CD4-positive, alpha-beta T cell (primary cell): ENCODE results near the gene TOM1L2. TPM values are rescaled to one million over a fixed set of nuclear protein-coding genes. Genes with fewer than 3 reads are reported as not detected.
"Not testable (repeated sequence)": the region's sequence is repeated elsewhere in the genome, so short reads cannot be mapped to it uniquely, and the experiment has no call there.

ENCODE experiments used
- ATAC-seq: fragments of 200-7000 bp; cut with Tn5 transposase; one replicate; pipeline ENCODE4 v1.10.0; 2022; ENCODE audit warnings: mild to moderate bottlenecking; ENCODE audit not compliant: poor library complexity
- CTCF ChIA-PET: fragments of 350-600 bp; sonication (Branson Sonifier 250); formaldehyde crosslinking; loops from one replicate; lab custom pipeline; 2021; ENCODE audit warnings: antibody characterized with exemption, inconsistent platforms; lab: Charles Lee
- POLR2A ChIA-PET: fragments of 350-600 bp; sonication (Branson Sonifier 250); formaldehyde crosslinking; loops from one replicate; lab custom pipeline; 2021; ENCODE audit warnings: antibody characterized with exemption, inconsistent platforms; lab: Charles Lee
- DNase-seq, 14 experiments: peaks; one replicate each; pipeline ENCODE4 v3.0.0-alpha.2; 2013 to 2020; ENCODE audit warnings: mixed read lengths in 2 of 14
- H3K27ac ChIP-seq, 2 donors: one replicate each; pipeline versions ENCODE4 v1.5.1 to v1.7.0; 2013; ENCODE audit warnings: low read length in 2 of 2, low read depth in 1 of 2, mild to moderate bottlenecking in 1 of 2
- H3K27me3 ChIP-seq, 2 experiments: 1 replicate in 1 of 2; 2 replicates in 1 of 2; pipeline versions ENCODE4 v1.6.1 to v1.7.0; 2013; ENCODE audit warnings: low read length in 2 of 2, control low read depth in 1 of 2, mild to moderate bottlenecking in 1 of 2, moderate library complexity in 1 of 2; ENCODE audit not compliant: insufficient read depth in 2 of 2, control insufficient read depth in 1 of 2
- H3K36me3 ChIP-seq: one replicate; pipeline ENCODE4 v1.6.1; 2013; ENCODE audit warnings: low read length, control low read depth; ENCODE audit not compliant: insufficient read depth
- H3K4me1 ChIP-seq: one replicate; pipeline ENCODE4 v1.6.1; 2013; ENCODE audit warnings: low read length, control low read depth; ENCODE audit not compliant: insufficient read depth
- H3K4me3 ChIP-seq: one replicate; pipeline ENCODE4 v1.5.1; 2013; ENCODE audit warnings: mild to moderate bottlenecking, low read length, moderate library complexity
- H3K9me3 ChIP-seq, 2 experiments: 1 replicate in 1 of 2; 2 replicates in 1 of 2; pipeline versions ENCODE4 v1.6.1 to v1.7.0; 2013; ENCODE audit warnings: low read length in 2 of 2, mild to moderate bottlenecking in 2 of 2, control low read depth in 1 of 2, moderate library complexity in 1 of 2; ENCODE audit not compliant: control insufficient read depth in 1 of 2, insufficient read depth in 1 of 2
- H3K27ac Mint-ChIP-seq: one replicate; pipeline ENCODE4 v1.8.0; 2020; ENCODE audit warnings: mixed read lengths
- H3K27me3 Mint-ChIP-seq: one replicate; pipeline ENCODE4 v1.8.0; 2021; ENCODE audit warnings: mixed read lengths
- H3K36me3 Mint-ChIP-seq: one replicate; pipeline ENCODE4 v1.8.0; 2021; ENCODE audit warnings: low read depth, mixed read lengths
- H3K4me1 Mint-ChIP-seq: one replicate; pipeline ENCODE4 v1.8.0; 2021; ENCODE audit warnings: low read depth, mixed read lengths
- H3K4me3 Mint-ChIP-seq: one replicate; pipeline ENCODE4 v1.8.0; 2020; ENCODE audit warnings: mild to moderate bottlenecking, mixed read lengths
- H3K9me3 Mint-ChIP-seq: one replicate; pipeline ENCODE4 v1.8.0; 2020; ENCODE audit warnings: mixed read lengths
- CTCF ChIP-seq: fragments of 200-600 bp; IDR thresholded peaks from one replicate; pipeline ENCODE4 v1.8.0; 2022; ENCODE audit warnings: antibody characterized with exemption, mild to moderate bottlenecking
- intact Hi-C, 2 experiments: fragments of 100-400 bp; cut with DNase I in 1 of 2; cut with micrococcal nuclease in 1 of 2; formaldehyde crosslinking; loops; one replicate each; pipeline versions ENCODE4 v1.15.1 to v1.9.0; 2023 to 2025; cut with DNase I, micrococcal nuclease
- total RNA-seq, 174 experiments: library from RNA in 2 of 174; stranded (reverse) in 2 of 174; gene quantifications; one replicate each; pipeline ENCODE4 v1.2.3 and lab custom pipeline; 2021 to 2026

The TOM1L2 gene
- total RNA-seq, 2 experiments from 2014 or later, result 28.5 to 30.5 TPM

GRCh38 chr17:17809531-17810083 lies 162.6 kb downstream of the TOM1L2 start:
- Mint-ChIP-seq H3K27me3 (no peaks in the 10 kb centered on the region), H3K4me3 (no peak overlapping the region), H3K27ac (no peak overlapping the region), H3K9me3 (no peaks in the 10 kb centered on the region), H3K4me1 (peaks cover 8% of the 10 kb centered on the region), H3K36me3 (peaks cover 38% of the 10 kb centered on the region)
- Histone ChIP-seq H3K27ac (no peak overlapping the region), H3K4me1 (peaks cover 9% of the 10 kb centered on the region), H3K36me3 (peaks cover 25% of the 10 kb centered on the region), H3K4me3 (no peak overlapping the region), H3K27me3 (no peaks in the 10 kb centered on the region), H3K9me3 (no peaks in the 10 kb centered on the region)
- intact Hi-C loops, result loop anchor here in 1 of 2 experiments (5.0 kb wide), 1 partner anchor 108 kb away; no protein-coding TSS in a partner anchor
- DNase-seq (peak in 1 of 14 experiments; percentile 41), ATAC-seq (no peak)
- ChIA-PET CTCF (no interaction called here), POLR2A (no interaction called here)
- TF ChIP-seq CTCF, result no peak

GRCh38 chr17:17808706-17809432 lies 163.3 kb downstream of the TOM1L2 start:
- H3K4me3 Mint-ChIP-seq, result no peak overlapping the region
- H3K4me1 Mint-ChIP-seq, result peaks cover 8% of the 10 kb centered on the region
- no peak overlapping the region for H3K4me3 ChIP-seq
- ChIA-PET POLR2A (no interaction called here), CTCF (no interaction called here)
- DNase-seq (no peak), ATAC-seq (no peak)
- no peaks in the 10 kb centered on the region for H3K9me3 ChIP-seq
- H3K36me3 Mint-ChIP-seq, result peaks cover 40% of the 10 kb centered on the region
- H3K36me3 ChIP-seq, result peaks cover 23% of the 10 kb centered on the region
- no peaks in the 10 kb centered on the region for H3K9me3 Mint-ChIP-seq
- peak overlapping the region; percentile 47 for H3K27ac Mint-ChIP-seq
- no peak for TF ChIP-seq CTCF
- H3K27me3 ChIP-seq, result no peaks in the 10 kb centered on the region
- no peak overlapping the region for H3K27ac ChIP-seq
- H3K4me1 ChIP-seq, result peaks cover 9% of the 10 kb centered on the region
- intact Hi-C loops, result no loop called here
- H3K27me3 Mint-ChIP-seq, result no peaks in the 10 kb centered on the region

GRCh38 chr17:17808200-17808599 lies 164.0 kb downstream of the TOM1L2 start:
- H3K27ac Mint-ChIP-seq, H3K27ac ChIP-seq, H3K9me3 Mint-ChIP-seq, H3K4me3 ChIP-seq, H3K4me3 Mint-ChIP-seq, H3K4me1 ChIP-seq, H3K27me3 ChIP-seq, CTCF ChIA-PET, H3K9me3 ChIP-seq, H3K27me3 Mint-ChIP-seq, DNase-seq, POLR2A ChIA-PET, intact Hi-C loops, ATAC-seq, H3K4me1 Mint-ChIP-seq: not testable (repeated sequence)
- H3K36me3 ChIP-seq, result peaks cover 19% of the 10 kb centered on the region
- H3K36me3 Mint-ChIP-seq, result peaks cover 43% of the 10 kb centered on the region
